Body of pancreas (tissue), 4 donors: ENCODE measurements around the gene DRAP1.

Experiments
- CTCF ChIP-seq, 7 experiments: fragments of 450-650 bp in 4 of 7; fragments of 200-600 bp in 3 of 7; sonication (generic) in 3 of 7; IDR thresholded peaks; one replicate each; pipeline ENCODE4 v1.5.1; 2016 to 2019; ENCODE audit warnings: antibody characterized with exemption in 7 of 7
- POLR2A ChIP-seq, 3 donors: fragments of 450-650 bp; IDR thresholded peaks; one replicate each; pipeline ENCODE4 v1.6.1; 2016; ENCODE audit warnings: antibody characterized with exemption in 3 of 3, mild to moderate bottlenecking in 2 of 3

GRCh38 chr11:65915101-65915820 is 4.0 kb upstream of the DRAP1 start:
- TF ChIP-seq POLR2A (IDR thresholded peaks at IDR 0.05) (no peak), CTCF (IDR thresholded peaks at IDR 0.05) (no peak)
